K562 (cell line): ENCODE measurements around the gene ROBO1. TPM values are rescaled to one million over a fixed set of nuclear protein-coding genes. Genes with fewer than 3 reads are reported as not detected.
"Not testable (repeated sequence)": the region's sequence is repeated elsewhere in the genome, so short reads cannot be mapped to it uniquely, and the experiment has no call there.

Source experiments
- ATAC-seq: fragments of 200-7000 bp; cut with Tn5 transposase; 3 replicates; pipeline ENCODE4 v1.9.1; 2020; ENCODE audit warnings: moderate library complexity
- BruUV-seq: library from RNA; stranded (reverse); fragments of 400-500 nt; replicated peaks from 2 replicates; lab custom pipeline; 2021; lab: Mats Ljungman, UMichigan
- CTCF ChIA-PET: fragments of 300-600 bp; formaldehyde crosslinking; extraction: SDS; loops from one replicate; lab custom pipeline; 2021; ENCODE audit warnings: low intra/inter-chr PET ratio; lab: Yijun Ruan, JAX
- POLR2A ChIA-PET: fragments of 300-600, 350-650 bp; sonication (Branson Sonifier 250); formaldehyde crosslinking; extraction: SDS; loops from one replicate; lab custom pipeline; 2021; ENCODE audit warnings: antibody characterized with exemption, inconsistent platforms; lab: Yijun Ruan, JAX
- DNase-seq, 4 experiments: peaks; one replicate each; pipeline versions ENCODE4 v3.0.0 to v3.0.0-alpha.2; 2011 to 2018; ENCODE audit warnings: low spot score in 3 of 4, mixed read lengths in 3 of 4; ENCODE audit errors: extremely low read depth in 1 of 4
- FAIRE-seq: peaks from 2 replicates; lab custom pipeline; 2011; peaks lifted over from hg19 to GRCh38; lab: Jason Lieb, UNC
- H2AFZ ChIP-seq: 2 replicates; pipeline ENCODE4 v1.6.0; 2011; ENCODE audit warnings: low read depth, low read length, control low read depth, inconsistent platforms
- H3K27ac ChIP-seq: fragments of 200-600 bp; 3 replicates; pipeline ENCODE4 v1.8.0; 2011; ENCODE audit warnings: low read depth, mild to moderate bottlenecking, control low read depth, inconsistent platforms, low read length, moderate library complexity, mixed read lengths; ENCODE audit errors: extremely low read depth
- H3K27me3 ChIP-seq, 2 experiments: fragments of 300-600 bp in 1 of 2; 2 replicates in 1 of 2; 3 replicates in 1 of 2; pipeline versions ENCODE4 v1.6.0 to v1.8.0; 2011; ENCODE audit warnings: inconsistent platforms in 2 of 2, low read length in 2 of 2, mild to moderate bottlenecking in 1 of 2, mixed read lengths in 1 of 2, moderate library complexity in 1 of 2; ENCODE audit not compliant: control insufficient read depth in 2 of 2, insufficient read depth in 2 of 2
- H3K36me3 ChIP-seq: fragments of 300-600 bp; 3 replicates; pipeline ENCODE4 v1.8.0; 2011; ENCODE audit warnings: mild to moderate bottlenecking, low read length, inconsistent platforms; ENCODE audit not compliant: control insufficient read depth, insufficient read depth
- H3K4me1 ChIP-seq, 2 experiments: fragments of 200-600 bp in 1 of 2; replicated peaks in 1 of 2; 2 replicates in 1 of 2; 3 replicates in 1 of 2; pipeline versions ENCODE4 v1.5.1 to v1.8.0; 2011; ENCODE audit warnings: inconsistent platforms in 2 of 2, low read length in 2 of 2, mild to moderate bottlenecking in 1 of 2, mixed read lengths in 1 of 2, moderate library complexity in 1 of 2; ENCODE audit not compliant: control insufficient read depth in 2 of 2, insufficient read depth in 2 of 2
- H3K4me2 ChIP-seq: 2 replicates; pipeline ENCODE4 v1.6.1; 2011; ENCODE audit warnings: low read length, control low read depth, inconsistent platforms, mixed read lengths; ENCODE audit not compliant: insufficient read depth
- H3K4me3 ChIP-seq: fragments of 200-600 bp; sonication (generic), shearing (Covaris generic); 2 replicates; pipeline ENCODE4 v1.5.1; 2016; ENCODE audit warnings: control low read depth, inconsistent platforms
- H3K79me2 ChIP-seq: fragments of 200-600 bp; 3 replicates; pipeline ENCODE4 v1.8.0; 2011; ENCODE audit warnings: low read length, inconsistent platforms; ENCODE audit not compliant: control insufficient read depth, insufficient read depth
- H3K9ac ChIP-seq, 2 experiments: 2 replicates each; pipeline versions ENCODE4 v1.6.0 to v1.6.1; 2011; ENCODE audit warnings: low read depth in 2 of 2, low read length in 2 of 2, control low read depth in 1 of 2, inconsistent platforms in 1 of 2, mild to moderate bottlenecking in 1 of 2, mixed read lengths in 1 of 2; ENCODE audit not compliant: insufficient read depth in 1 of 2
- H3K9me1 ChIP-seq: one replicate; pipeline ENCODE4 v1.6.0; 2011; ENCODE audit warnings: inconsistent platforms, mild to moderate bottlenecking, low read length, moderate library complexity; ENCODE audit not compliant: control insufficient read depth, insufficient read depth
- H3K9me3 ChIP-seq: replicated peaks from 2 replicates; pipeline ENCODE4 v1.5.1; 2011; ENCODE audit warnings: low read depth, low read length, inconsistent platforms; ENCODE audit not compliant: control insufficient read depth, insufficient read depth
- H4K20me1 ChIP-seq: replicated peaks from 2 replicates; pipeline ENCODE4 v1.6.1; 2011; ENCODE audit warnings: low read length, inconsistent platforms, mixed read lengths; ENCODE audit not compliant: control insufficient read depth, insufficient read depth
- PRPF4 ChIP-seq: fragments of 200-400 bp; formaldehyde crosslinking; IDR thresholded peaks from one replicate; pipeline ENCODE4 v1.6.1; 2017; ENCODE audit warnings: low read length, low read depth, mild to moderate bottlenecking; ENCODE audit not compliant: insufficient read depth, poor library complexity, severe bottlenecking
- WGBS: fragments of 100-300 bp; shearing (Covaris generic); methylation state at CpG from one replicate; pipeline ENCODE4 v1.1.6; 2016; ENCODE audit warnings: low coverage, mixed read lengths; ENCODE audit not compliant: insufficient coverage; ENCODE audit errors: missing lambda C conversion rate; 5-methylcytosine and 5-hydroxymethylcytosine counted together
- in situ Hi-C: fragments of 300-500 bp; cut with MboI; formaldehyde crosslinking; loops from 4 replicates; pipeline ENCODE4 v1.15.0; 2018; ENCODE audit warnings: inconsistent platforms, mixed read lengths
- intact Hi-C: fragments of 100-400 bp; cut with micrococcal nuclease; formaldehyde crosslinking; loops from 2 replicates; pipeline ENCODE4 v1.14.2; 2022
- polyA plus RNA-seq, 8 experiments: library from polyadenylated mRNA; depleted of rRNA in 4 of 8; stranded (reverse) in 5 of 8; unstranded in 3 of 8; fragments of >200 nt; fragmentation: Nextera tagmentation in 2 of 8; fragmentation: Illumina TruSeq in 1 of 8; extraction: Ambion mirVana in 2 of 8; extraction: Trizol in 1 of 8; gene quantifications; 2 replicates each; pipeline versions ENCODE4 v1.2.1 to v1.2.3, GENCODE V29; 2011 to 2014; ENCODE audit warnings: inconsistent platforms in 1 of 8, missing spikeins in 1 of 8
- total RNA-seq, 7 experiments: library from RNA; depleted of rRNA in 6 of 7; stranded (reverse); fragments of >200 nt in 6 of 7; fragmentation: Illumina TruSeq in 2 of 7; extraction: Trizol in 2 of 7; gene quantifications; 2 replicates each; pipeline versions ENCODE4 v1.2.1 to v1.2.3, GENCODE V29; 2011 to 2021; ENCODE audit warnings: low replicate concordance in 1 of 7

ROBO1 gene
- total and polyA plus RNA-seq, 9 of the 15 experiments (the other 6 are each of a cell fraction or from before 2014, with no cell fraction given) = 0.01 to 0.53 (median 0.17) TPM; not detected in 5

- POLR2A ChIA-PET = no interaction called here
- BruUV-seq = no TSS peak
- no peaks in the 10 kb centered on the region for H3K27me3 ChIP-seq
- no peak overlapping the region for H3K4me3 ChIP-seq
- no peak for TF ChIP-seq PRPF4
- TF ChIP-seq, all 486 proteins: peak for 0
- WGBS = no CpG with 5 or more reads among the region's 1 CpG
- DNase-seq (no peak), FAIRE-seq (no peak), ATAC-seq (no peak)
- Histone ChIP-seq H3K4me2 (no peak overlapping the region), H2AFZ (no peak overlapping the region), H4K20me1 (no peaks in the 10 kb centered on the region), H3K79me2 (no peaks in the 10 kb centered on the region), H3K9me1 (no peaks in the 10 kb centered on the region), H3K4me1 (no peaks in the 10 kb centered on the region), H3K36me3 (no peaks in the 10 kb centered on the region), H3K27ac (no peak overlapping the region), H3K9me3 (no peaks in the 10 kb centered on the region), H3K9ac (no peak overlapping the region)
- in situ Hi-C loops (no loop called here), intact Hi-C loops (no loop called here)
- CTCF ChIA-PET = no interaction called here
Measured at GRCh38 chr3:79175870-79176269, 591.9 kb downstream of the ROBO1 start.

- H3K9ac ChIP-seq, ATAC-seq, H3K4me3 ChIP-seq, H3K9me1 ChIP-seq, DNase-seq, H3K27me3 ChIP-seq, H3K27ac ChIP-seq, intact Hi-C loops, H3K4me1 ChIP-seq, in situ Hi-C loops, H3K9me3 ChIP-seq, H3K79me2 ChIP-seq, BruUV-seq, FAIRE-seq, CTCF ChIA-PET, H3K4me2 ChIP-seq, H3K36me3 ChIP-seq, H4K20me1 ChIP-seq, POLR2A ChIA-PET, H2AFZ ChIP-seq: not testable (repeated sequence)
- no CpG with 5 or more reads among the region's 21 CpGs for WGBS
Measured at GRCh38 chr3:79173259-79173658, 594.5 kb downstream of the ROBO1 start.
